ENCODE measurements around the gene CLBA1. TPM values are rescaled to one million over a fixed set of nuclear protein-coding genes. Genes with fewer than 3 reads are reported as not detected.

Gene CLBA1
- total RNA-seq, 1 donor from 2014 or later: 8.4 TPM

DNA sequence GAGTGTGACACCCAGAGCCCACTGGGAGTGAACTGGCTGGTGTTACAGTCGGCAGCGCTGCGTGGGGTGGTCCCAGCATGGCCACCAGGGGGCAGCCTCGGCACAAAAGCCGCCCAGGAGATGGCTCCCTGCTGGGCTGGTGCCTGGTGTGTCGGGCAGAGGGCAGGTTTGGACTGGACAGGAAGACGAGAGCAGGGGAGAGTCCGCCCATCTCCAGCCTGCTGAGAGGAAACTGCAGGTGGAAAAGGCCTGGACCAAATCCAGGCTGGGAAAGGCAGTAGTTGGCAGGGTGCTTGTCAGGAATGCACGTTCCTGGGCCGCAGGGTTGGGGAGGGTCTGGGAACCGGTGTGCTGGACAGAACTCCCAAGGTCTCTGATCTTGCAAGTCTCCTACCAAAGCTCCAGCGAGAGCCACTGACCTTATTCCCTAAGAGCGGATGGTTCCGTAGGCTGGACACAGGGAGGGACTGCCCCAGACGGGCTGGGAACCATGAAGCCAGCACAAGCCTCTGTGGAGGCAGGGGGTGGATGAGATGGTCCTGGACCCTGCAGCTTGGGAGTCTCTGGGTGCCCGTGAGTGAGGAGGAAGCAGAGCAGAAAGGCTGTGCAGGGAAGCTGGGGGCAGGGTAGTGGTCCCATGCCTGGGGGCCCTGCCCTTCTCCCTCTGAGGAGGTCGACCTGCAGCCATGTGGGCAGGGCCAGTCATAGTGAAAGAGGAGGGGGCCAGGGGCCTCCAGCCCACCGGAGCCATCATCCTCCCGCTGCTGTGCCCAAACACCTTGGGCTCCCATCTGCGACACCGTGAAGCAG is 9.2 kb upstream of the CLBA1 start:
- peak; percentile 94 for TF ChIP-seq CTCF (IDR thresholded peaks at IDR 0.05; ENCODE audit: insufficient read depth, low read length, severe bottlenecking)
- DNase-seq (ENCODE audit: low read depth) (peak; percentile 78), FAIRE-seq (peak; percentile 77)
- Histone ChIP-seq H3K36me3 (ENCODE audit: control insufficient read depth, insufficient read depth, low read length) (peaks cover 2% of the 10 kb centered on the region), H3K27me3 (ENCODE audit: control insufficient read depth, insufficient read depth, low read length) (no peaks in the 10 kb centered on the region), H3K4me3 (ENCODE audit: low read depth, low read length) (peak overlapping the region; percentile 80)

GRCh38 chr14:104977008-104977680 is 8.4 kb upstream of the CLBA1 start:
- Histone ChIP-seq H3K4me3 (ENCODE audit: low read depth, low read length) (peak overlapping the region; percentile 80), H3K36me3 (ENCODE audit: control insufficient read depth, insufficient read depth, low read length) (no peaks in the 10 kb centered on the region), H3K27me3 (ENCODE audit: control insufficient read depth, insufficient read depth, low read length) (no peaks in the 10 kb centered on the region)
- FAIRE-seq: no peak
- no peak for DNase-seq (ENCODE audit: low read depth)
- no peak for TF ChIP-seq CTCF (IDR thresholded peaks at IDR 0.05; ENCODE audit: insufficient read depth, low read length, severe bottlenecking)

DNA sequence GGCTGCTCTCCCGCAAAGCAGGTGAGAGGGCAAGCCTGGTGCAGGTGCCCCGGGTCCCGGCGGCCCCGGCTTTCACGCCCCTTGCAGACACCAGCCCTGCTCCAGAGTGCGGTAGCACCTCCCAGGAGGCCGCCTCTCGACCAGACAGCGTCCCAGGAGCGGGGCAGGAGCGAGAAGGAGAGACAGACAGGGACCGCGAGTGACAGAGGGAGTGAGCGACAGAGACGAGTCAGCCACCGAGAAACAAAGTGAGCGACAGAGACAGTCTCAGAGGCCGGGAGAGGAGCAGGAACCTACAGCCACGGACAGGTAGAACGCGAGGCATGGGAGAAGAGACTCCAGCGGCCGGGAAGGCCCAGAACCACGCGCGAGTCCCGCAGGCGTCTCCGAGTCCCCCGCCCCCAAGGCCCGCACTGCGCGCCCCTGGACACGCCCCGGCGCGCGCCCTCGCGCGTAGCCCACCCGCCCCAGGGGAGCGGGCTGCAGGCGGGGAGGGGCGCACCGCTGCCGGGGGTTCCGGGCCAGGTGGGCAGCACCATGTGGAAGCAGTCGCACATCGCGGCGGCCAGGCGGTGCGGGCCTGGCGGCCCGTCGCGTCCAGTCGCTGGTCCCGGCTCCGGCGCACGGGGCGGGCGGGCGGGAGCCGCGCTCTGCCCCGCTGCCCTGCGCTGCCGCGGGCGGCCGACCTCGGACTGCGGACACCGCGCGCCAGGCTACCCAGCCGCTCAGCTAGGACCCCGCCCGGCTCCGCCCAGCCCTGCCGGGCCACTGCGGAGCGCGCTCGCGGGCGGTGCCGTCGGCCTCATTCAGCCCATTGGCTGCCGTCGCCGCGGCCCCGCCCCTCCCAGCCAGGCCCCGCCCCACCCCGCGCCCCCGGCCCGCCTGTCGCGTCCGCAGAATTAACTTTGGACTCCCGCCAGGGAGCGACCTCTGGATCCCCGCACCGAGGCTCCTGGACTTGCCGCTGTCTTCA is 7.6 kb upstream of the CLBA1 start, which contains the start of gene AHNAK2:
Gene AHNAK2, minus strand, starts transcription at position 694 of the 973 bp plus-strand sequence. Its CDS starts 137 bp downstream, at position 557.
- TF ChIP-seq CTCF (IDR thresholded peaks at IDR 0.05; ENCODE audit: insufficient read depth, low read length, severe bottlenecking): no peak
- peak within 1 kb of the TSS; percentile 80 for H3K4me3 ChIP-seq (ENCODE audit: low read depth, low read length)
- H3K27me3 ChIP-seq (ENCODE audit: control insufficient read depth, insufficient read depth, low read length): no peaks in the 10 kb centered on the region
- DNase-seq (ENCODE audit: low read depth): peak; percentile 70
- no peak for FAIRE-seq
- no peaks in the 10 kb centered on the region for H3K36me3 ChIP-seq (ENCODE audit: control insufficient read depth, insufficient read depth, low read length)

DNA sequence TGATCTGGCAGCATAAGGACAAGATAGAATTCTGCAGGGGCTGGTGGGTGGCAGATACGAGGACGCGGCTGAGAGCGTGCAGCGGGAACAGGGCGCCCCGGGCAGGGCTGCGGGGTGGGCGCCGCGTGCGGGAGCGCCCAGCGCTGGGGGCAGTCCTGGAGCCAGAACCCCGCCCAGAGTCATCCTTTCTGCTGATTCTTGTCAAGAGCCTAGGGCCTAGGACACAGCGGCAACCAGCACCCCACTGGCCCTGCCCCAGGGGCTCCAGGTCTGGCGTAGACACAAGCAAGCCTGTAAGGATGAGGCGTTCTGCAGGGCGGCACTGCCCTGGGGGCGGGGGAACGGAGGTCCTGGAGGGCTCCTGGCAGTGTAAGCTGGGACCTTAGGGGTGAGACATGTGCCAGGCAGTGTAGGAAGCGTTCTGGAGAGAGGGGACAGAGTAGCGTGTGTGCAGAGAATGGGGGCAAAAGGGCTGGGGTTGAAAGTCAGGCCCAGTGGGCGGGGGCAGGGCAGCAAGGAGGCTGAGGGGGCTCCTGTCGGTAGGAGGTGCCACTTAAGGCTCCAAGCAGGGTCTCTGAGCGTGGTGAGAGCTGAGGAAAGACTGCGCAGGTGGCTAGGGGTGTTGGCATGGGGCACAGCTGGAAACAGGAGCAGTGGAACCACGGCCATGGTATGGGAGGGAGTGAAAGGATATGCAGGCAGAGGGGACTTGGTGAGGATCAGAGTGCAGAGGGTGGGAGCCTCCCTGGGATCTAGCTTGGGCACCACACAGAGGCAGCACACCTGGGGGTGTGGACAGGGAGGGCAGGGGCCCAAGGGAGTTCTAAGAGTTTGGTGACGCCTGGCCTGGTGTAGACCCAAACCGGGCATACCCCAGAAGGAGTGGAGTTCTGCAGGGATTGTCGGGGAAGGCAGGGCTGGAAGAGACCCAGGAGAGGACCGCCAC is 6.6 kb upstream of the CLBA1 start:
- no peak for FAIRE-seq
- Histone ChIP-seq H3K27me3 (ENCODE audit: control insufficient read depth, insufficient read depth, low read length) (no peaks in the 10 kb centered on the region), H3K36me3 (ENCODE audit: control insufficient read depth, insufficient read depth, low read length) (no peaks in the 10 kb centered on the region), H3K4me3 (ENCODE audit: low read depth, low read length) (peak overlapping the region; percentile 20)
- DNase-seq (ENCODE audit: low read depth): no peak
- no peak for TF ChIP-seq CTCF (IDR thresholded peaks at IDR 0.05; ENCODE audit: insufficient read depth, low read length, severe bottlenecking)
